ENCODE measurements around the gene ILDR2. TPM values are rescaled to one million over a fixed set of nuclear protein-coding genes. Genes with fewer than 3 reads are reported as not detected.

Gene ILDR2
- polyA plus RNA-seq, 1 of the 3 experiments (the other 2 are of a cell fraction) = 0.05 TPM

GRCh38 chr1:166937962-166938361 lies 37.4 kb downstream of the ILDR2 start:
- Histone ChIP-seq H3K9ac (no peak overlapping the region), H3K27me3 (ENCODE audit: insufficient read depth) (peaks cover 11% of the 10 kb centered on the region; the same call in 1 of the 2 replicates), H3K4me2 (no peak overlapping the region), H3K9me3 (no peaks in the 10 kb centered on the region), H4K20me1 (ENCODE audit: insufficient read depth) (no peaks in the 10 kb centered on the region), H3F3A (replicated peaks; ENCODE audit: insufficient read depth) (no peaks in the 10 kb centered on the region), H3K4me3 (ENCODE audit: low read depth in 2 of 2, low read length in 1 of 2) (no peak overlapping the region), H2AFZ (ENCODE audit: low read depth) (no peak overlapping the region), H3K4me1 (ENCODE audit: control insufficient read depth in 1 of 2, insufficient read depth in 2 of 2, low read depth in 1 of 2, low read length in 1 of 2) (no peaks in the 10 kb centered on the region), H3K27ac (ENCODE audit: low read depth in 2 of 2, low read length in 1 of 2) (no peak overlapping the region), H3K9me2 (no peaks in the 10 kb centered on the region), H3K79me2 (ENCODE audit: insufficient read depth) (no peaks in the 10 kb centered on the region), H3K36me3 (replicated peaks in 1 of 2; ENCODE audit: control insufficient read depth in 1 of 2, insufficient read depth in 2 of 2, low read length in 1 of 2) (no peaks in the 10 kb centered on the region)
- DNase-seq = no peak
- CTCF ChIA-PET = interaction anchor here (0.9 to 2.2 kb wide), 5 partner anchors 9 to 121 kb away, joined by 3 to 10 read pairs (median 3); no protein-coding TSS in a partner anchor
- WGBS (ENCODE audit: low lambda C conversion rate) = 7% methylated on average over 2 of the region's 2 CpGs
- POLR2A ChIA-PET = no interaction called here
- TF ChIP-seq RCOR1 (IDR thresholded peaks at IDR 0.05; ENCODE audit: low read length) (no peak), RFX5 (IDR thresholded peaks at IDR 0.05; ENCODE audit: low read length) (no peak), SMC3 (IDR thresholded peaks at IDR 0.05; ENCODE audit: low read depth, low read length) (no peak), ELF1 (IDR thresholded peaks at IDR 0.05) (no peak), IRF3 (IDR thresholded peaks at IDR 0.05; ENCODE audit: low read depth, low read length) (no peak), GABPA (IDR thresholded peaks at IDR 0.05; ENCODE audit: low read depth) (no peak), FOXJ3 (CRISPR knock-in tag; IDR thresholded peaks at IDR 0.05) (no peak), CHD2 (IDR thresholded peaks at IDR 0.05; ENCODE audit: low read length, partially characterized antibody) (no peak), YY1 (IDR thresholded peaks at IDR 0.05; ENCODE audit: low read depth) (no peak), REST (IDR thresholded peaks at IDR 0.05; ENCODE audit: low read depth, low read length) (no peak), RAD21 (IDR thresholded peaks at IDR 0.05; ENCODE audit: low read length) (no peak)
- TF ChIP-seq, protein P1, sequence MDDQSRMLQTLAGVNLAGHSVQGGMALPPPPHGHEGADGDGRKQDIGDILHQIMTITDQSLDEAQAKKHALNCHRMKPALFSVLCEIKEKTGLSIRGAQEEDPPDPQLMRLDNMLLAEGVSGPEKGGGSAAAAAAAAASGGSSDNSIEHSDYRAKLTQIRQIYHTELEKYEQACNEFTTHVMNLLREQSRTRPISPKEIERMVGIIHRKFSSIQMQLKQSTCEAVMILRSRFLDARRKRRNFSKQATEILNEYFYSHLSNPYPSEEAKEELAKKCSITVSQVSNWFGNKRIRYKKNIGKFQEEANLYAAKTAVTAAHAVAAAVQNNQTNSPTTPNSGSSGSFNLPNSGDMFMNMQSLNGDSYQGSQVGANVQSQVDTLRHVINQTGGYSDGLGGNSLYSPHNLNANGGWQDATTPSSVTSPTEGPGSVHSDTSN (IDR thresholded peaks at IDR 0.05) = no peak
- TF ChIP-seq, protein P2, sequence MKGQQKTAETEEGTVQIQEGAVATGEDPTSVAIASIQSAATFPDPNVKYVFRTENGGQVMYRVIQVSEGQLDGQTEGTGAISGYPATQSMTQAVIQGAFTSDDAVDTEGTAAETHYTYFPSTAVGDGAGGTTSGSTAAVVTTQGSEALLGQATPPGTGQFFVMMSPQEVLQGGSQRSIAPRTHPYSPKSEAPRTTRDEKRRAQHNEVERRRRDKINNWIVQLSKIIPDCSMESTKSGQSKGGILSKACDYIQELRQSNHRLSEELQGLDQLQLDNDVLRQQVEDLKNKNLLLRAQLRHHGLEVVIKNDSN (IDR thresholded peaks at IDR 0.05; ENCODE audit: borderline replicate concordance, low read depth) = no peak
- TF ChIP-seq, protein P3, sequence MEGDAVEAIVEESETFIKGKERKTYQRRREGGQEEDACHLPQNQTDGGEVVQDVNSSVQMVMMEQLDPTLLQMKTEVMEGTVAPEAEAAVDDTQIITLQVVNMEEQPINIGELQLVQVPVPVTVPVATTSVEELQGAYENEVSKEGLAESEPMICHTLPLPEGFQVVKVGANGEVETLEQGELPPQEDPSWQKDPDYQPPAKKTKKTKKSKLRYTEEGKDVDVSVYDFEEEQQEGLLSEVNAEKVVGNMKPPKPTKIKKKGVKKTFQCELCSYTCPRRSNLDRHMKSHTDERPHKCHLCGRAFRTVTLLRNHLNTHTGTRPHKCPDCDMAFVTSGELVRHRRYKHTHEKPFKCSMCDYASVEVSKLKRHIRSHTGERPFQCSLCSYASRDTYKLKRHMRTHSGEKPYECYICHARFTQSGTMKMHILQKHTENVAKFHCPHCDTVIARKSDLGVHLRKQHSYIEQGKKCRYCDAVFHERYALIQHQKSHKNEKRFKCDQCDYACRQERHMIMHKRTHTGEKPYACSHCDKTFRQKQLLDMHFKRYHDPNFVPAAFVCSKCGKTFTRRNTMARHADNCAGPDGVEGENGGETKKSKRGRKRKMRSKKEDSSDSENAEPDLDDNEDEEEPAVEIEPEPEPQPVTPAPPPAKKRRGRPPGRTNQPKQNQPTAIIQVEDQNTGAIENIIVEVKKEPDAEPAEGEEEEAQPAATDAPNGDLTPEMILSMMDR (IDR thresholded peaks at IDR 0.05) = no peak
